ENCODE data around the gene FAM169A.
"Not testable (repeated sequence)": the region's sequence is repeated elsewhere in the genome, so short reads cannot be mapped to it uniquely, and the experiment has no call there.

The FAM169A gene

DNA sequence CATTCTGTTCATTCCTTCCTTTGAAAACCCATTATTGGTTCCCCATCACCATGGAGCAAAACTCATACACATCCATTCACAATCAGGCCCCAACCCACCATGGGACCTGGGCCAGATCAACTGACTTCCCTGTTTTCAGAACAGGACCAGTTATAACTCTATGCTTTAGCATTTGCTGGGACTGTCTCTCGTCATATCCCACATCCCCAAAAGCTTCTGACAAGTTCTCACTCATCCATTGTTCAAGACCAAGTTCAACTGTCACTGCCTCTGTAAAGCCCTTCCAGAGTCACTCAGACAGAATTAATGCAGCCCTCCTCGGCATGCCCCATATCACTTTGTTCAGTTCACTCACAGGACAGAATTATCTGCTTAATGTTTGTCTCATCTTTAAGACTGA is 4.0 kb downstream of the FAM169A start:
- Histone ChIP-seq H3K4me3 (replicated peaks; ENCODE audit: low read depth, low read length) (no peak overlapping the region; the same call in 1 of the 2 replicates), H3K27me3 (replicated peaks; ENCODE audit: control insufficient read depth, insufficient read depth, low read length) (no peaks in the 10 kb centered on the region; the same call in 1 of the 2 replicates), H3K36me3 (ENCODE audit: control insufficient read depth, insufficient read depth, low read length) (no peaks in the 10 kb centered on the region)
- TF ChIP-seq, protein P1, sequence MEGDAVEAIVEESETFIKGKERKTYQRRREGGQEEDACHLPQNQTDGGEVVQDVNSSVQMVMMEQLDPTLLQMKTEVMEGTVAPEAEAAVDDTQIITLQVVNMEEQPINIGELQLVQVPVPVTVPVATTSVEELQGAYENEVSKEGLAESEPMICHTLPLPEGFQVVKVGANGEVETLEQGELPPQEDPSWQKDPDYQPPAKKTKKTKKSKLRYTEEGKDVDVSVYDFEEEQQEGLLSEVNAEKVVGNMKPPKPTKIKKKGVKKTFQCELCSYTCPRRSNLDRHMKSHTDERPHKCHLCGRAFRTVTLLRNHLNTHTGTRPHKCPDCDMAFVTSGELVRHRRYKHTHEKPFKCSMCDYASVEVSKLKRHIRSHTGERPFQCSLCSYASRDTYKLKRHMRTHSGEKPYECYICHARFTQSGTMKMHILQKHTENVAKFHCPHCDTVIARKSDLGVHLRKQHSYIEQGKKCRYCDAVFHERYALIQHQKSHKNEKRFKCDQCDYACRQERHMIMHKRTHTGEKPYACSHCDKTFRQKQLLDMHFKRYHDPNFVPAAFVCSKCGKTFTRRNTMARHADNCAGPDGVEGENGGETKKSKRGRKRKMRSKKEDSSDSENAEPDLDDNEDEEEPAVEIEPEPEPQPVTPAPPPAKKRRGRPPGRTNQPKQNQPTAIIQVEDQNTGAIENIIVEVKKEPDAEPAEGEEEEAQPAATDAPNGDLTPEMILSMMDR (IDR thresholded peaks at IDR 0.05; ENCODE audit: insufficient read depth, low read length, poor library complexity, severe bottlenecking) = no peak
- no peak for DNase-seq (ENCODE audit: extremely low read depth, insufficient read length)

DNA sequence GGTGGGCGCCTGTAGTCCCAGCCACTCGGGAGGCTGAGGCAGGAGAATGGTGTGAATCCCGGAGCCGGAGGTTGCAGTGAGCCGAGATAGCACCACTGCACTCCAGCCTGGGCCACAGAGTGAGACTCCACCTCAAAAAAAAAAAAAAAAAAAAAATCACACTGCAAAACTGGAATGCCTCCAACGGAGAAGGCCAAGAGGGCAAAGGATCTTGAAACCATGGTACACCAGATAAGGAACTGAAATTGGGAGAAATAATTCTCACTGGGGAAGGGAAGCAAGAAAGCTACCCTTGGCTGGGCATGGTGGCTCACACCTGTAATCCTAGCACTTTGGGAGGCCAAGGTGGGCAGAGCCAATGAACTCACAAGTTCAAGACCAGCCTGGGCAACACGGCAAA is 9.2 kb downstream of the FAM169A start:
- H3K27me3 ChIP-seq (replicated peaks; ENCODE audit: control insufficient read depth, insufficient read depth, low read length); H3K4me3 ChIP-seq (replicated peaks; ENCODE audit: low read depth, low read length); DNase-seq (ENCODE audit: extremely low read depth, insufficient read length); H3K36me3 ChIP-seq (ENCODE audit: control insufficient read depth, insufficient read depth, low read length): not testable (repeated sequence)

DNA sequence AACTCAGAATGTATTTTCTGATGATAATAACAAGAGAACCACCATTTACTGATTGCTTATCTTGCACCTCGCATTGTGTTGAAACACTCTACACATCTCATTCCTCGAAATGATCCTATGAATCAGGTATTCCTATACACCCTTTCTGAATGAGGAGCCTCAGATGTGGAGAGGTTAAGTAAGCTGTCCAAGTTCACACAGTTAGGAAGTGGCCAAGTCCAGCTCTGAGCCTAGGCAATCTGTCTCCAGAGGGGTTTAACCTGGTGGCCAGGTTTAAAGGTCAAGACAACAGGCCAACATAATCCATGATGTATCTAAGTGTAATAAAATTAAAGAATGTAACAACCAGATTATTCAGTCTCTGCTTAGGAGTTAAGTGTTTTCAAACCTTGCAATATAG is 12.9 kb downstream of the FAM169A start:
- Histone ChIP-seq H3K4me3 (replicated peaks; ENCODE audit: low read depth, low read length) (no peak overlapping the region), H3K36me3 (ENCODE audit: control insufficient read depth, insufficient read depth, low read length) (no peaks in the 10 kb centered on the region), H3K27me3 (replicated peaks; ENCODE audit: control insufficient read depth, insufficient read depth, low read length) (no peaks in the 10 kb centered on the region)
- no peak for DNase-seq (ENCODE audit: extremely low read depth, insufficient read length)
- TF ChIP-seq, protein P1 (IDR thresholded peaks at IDR 0.05; ENCODE audit: insufficient read depth, low read length, poor library complexity, severe bottlenecking) = no peak

DNA sequence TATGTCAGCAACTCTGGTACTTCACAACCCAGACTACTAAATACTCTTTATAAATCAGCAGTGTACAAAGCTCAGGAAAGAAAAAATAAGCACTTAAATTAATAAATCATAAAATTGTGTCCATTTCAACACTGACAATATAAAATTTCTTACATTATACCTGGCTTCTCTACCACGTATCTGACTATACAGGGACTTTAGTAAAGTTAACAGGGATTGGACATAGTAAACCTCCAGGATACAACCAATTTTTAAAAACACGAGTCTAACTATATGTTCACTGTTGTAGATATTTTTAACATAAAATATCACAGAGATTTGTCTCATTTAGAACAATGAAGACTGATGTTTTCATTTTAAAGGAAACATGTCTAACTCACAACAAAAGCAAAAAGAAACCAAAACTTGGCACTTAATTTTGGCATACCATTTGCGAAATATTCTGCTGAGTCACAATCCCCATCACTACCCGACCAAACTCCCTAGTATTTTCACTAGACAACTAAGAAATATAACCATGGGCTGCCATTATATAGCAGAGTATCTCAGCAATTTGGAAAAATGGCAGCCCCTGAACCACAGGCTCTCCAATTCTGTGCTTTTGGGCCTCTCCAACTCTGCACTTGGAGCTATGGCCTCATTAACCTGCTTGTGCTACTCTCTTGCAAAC is 14.4 kb downstream of the FAM169A start:
- H3K36me3 ChIP-seq (ENCODE audit: control insufficient read depth, insufficient read depth, low read length) = no peaks in the 10 kb centered on the region
- DNase-seq (ENCODE audit: extremely low read depth, insufficient read length) = no peak
- no peaks in the 10 kb centered on the region for H3K27me3 ChIP-seq (replicated peaks; ENCODE audit: control insufficient read depth, insufficient read depth, low read length)
- H3K4me3 ChIP-seq (replicated peaks; ENCODE audit: low read depth, low read length) = no peak overlapping the region; the same call in 1 of the 2 replicates
- TF ChIP-seq, protein P1 (IDR thresholded peaks at IDR 0.05; ENCODE audit: insufficient read depth, low read length, poor library complexity, severe bottlenecking) = no peak

DNA sequence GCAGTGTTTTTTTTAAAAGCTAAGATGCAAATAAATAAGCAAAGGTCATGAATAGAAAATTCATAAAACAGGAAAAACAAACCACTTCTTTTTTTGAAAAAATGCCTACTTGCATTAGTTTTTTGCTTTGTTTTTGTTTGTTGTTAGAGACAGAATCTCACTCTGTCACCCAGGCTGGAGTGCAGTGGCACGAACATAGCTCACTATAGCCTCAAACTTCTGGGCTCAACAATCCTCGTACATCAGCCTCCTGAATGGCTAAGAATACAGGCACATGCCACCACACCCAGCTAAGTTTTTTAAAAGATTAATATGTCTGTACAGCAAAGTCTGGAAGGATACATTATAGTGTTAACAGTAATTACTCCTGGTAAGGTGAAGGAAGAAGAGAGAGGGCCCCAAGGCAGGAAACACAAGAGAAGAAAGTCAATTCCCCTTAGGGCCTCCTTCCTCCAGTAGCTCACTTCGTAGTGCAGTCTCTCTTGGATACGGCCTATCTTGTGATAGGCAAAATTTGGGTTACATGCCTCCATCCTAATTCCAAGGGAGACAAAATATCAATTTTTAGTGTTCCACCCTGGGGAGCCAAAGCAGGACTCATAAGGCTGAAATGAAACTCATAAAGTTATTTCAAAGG is 15.3 kb downstream of the FAM169A start:
- TF ChIP-seq, protein P1 (IDR thresholded peaks at IDR 0.05; ENCODE audit: insufficient read depth, low read length, poor library complexity, severe bottlenecking) = no peak
- no peaks in the 10 kb centered on the region for H3K27me3 ChIP-seq (replicated peaks; ENCODE audit: control insufficient read depth, insufficient read depth, low read length)

DNA sequence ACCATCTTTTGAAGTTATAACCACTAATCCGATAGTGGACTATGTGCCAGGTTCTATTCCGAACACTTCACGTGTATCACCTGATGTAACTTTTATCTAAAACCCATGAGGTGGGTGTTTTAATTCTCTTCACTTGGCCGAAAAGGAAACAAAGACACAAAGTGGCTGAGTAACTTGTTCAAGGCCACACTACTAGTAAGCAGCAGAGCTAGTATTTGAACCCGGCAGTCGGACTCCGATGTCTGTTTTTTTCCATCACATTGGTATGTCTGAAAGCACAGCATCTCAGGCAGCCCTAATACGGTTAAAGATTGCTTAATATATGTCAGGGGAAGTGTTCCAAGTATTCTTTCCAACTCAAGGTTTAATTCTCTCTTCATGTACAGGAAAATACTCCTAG is 16.2 kb downstream of the FAM169A start:
- H3K27me3 ChIP-seq (replicated peaks; ENCODE audit: control insufficient read depth, insufficient read depth, low read length) = no peaks in the 10 kb centered on the region
- DNase-seq (ENCODE audit: extremely low read depth, insufficient read length) = no peak
- no peak overlapping the region for H3K4me3 ChIP-seq (replicated peaks; ENCODE audit: low read depth, low read length)
- H3K36me3 ChIP-seq (ENCODE audit: control insufficient read depth, insufficient read depth, low read length) = no peaks in the 10 kb centered on the region
- TF ChIP-seq, protein P1 (IDR thresholded peaks at IDR 0.05; ENCODE audit: insufficient read depth, low read length, poor library complexity, severe bottlenecking) = no peak

More for the DNA sequence above, 15.3 kb downstream of the FAM169A start:
- H3K36me3 ChIP-seq (ENCODE audit: control insufficient read depth, insufficient read depth, low read length) = no peaks in the 10 kb centered on the region
- DNase-seq (ENCODE audit: extremely low read depth, insufficient read length) = no peak
- H3K4me3 ChIP-seq (replicated peaks; ENCODE audit: low read depth, low read length) = no peak overlapping the region

Measured in GM06990 (cell line).